GM10248 (cell line): ENCODE measurements around the gene TRAPPC12.

Experiments used
- CTCF ChIA-PET: fragments of 300-600 bp; sonication (Branson Sonifier 250); formaldehyde crosslinking; extraction: SDS; loops from one replicate; lab custom pipeline; 2021; ENCODE audit warnings: antibody characterized with exemption; lab: Yijun Ruan, JAX
- POLR2A ChIA-PET: fragments of 350-650 bp; sonication (Branson Sonifier 250); formaldehyde crosslinking; extraction: SDS; loops from one replicate; lab custom pipeline; 2020; ENCODE audit warnings: antibody characterized with exemption; lab: Yijun Ruan, JAX
- DNase-seq: peaks from one replicate; pipeline ENCODE4 v3.0.0; 2012; ENCODE audit errors: extremely low spot score
- CTCF ChIP-seq: IDR thresholded peaks from 2 replicates; pipeline ENCODE4 v1.5.1; 2012; ENCODE audit warnings: mild to moderate bottlenecking, low read depth; ENCODE audit errors: extremely low read depth, missing control alignments, control extremely low read depth

Gene TRAPPC12

GRCh38 chr2:3408781-3409180 lies 29.3 kb downstream of the TRAPPC12 start:
- POLR2A ChIA-PET: no interaction called here
- DNase-seq: no peak
- CTCF ChIA-PET: interaction anchor here (0.8 to 2.7 kb wide), 2 partner anchors 11 to 14 kb away, joined by 3 to 7 read pairs; no protein-coding TSS in a partner anchor
- TF ChIP-seq CTCF: no peak

GRCh38 chr2:3409627-3410170 lies 30.2 kb downstream of the TRAPPC12 start:
- DNase-seq: no peak
- ChIA-PET POLR2A (no interaction called here), CTCF (interaction anchor here (2.7 kb wide), 1 partner anchor 13 kb away, joined by 7 read pairs; no protein-coding TSS in a partner anchor)
- TF ChIP-seq CTCF: no peak

- no peak for TF ChIP-seq CTCF
- ChIA-PET CTCF (no interaction called here), POLR2A (no interaction called here)
- no peak for DNase-seq
Measured at GRCh38 chr2:3411103-3411502, 31.6 kb downstream of the TRAPPC12 start.

GRCh38 chr2:3413697-3414096 lies 34.2 kb downstream of the TRAPPC12 start:
- no peak for TF ChIP-seq CTCF
- POLR2A ChIA-PET: no interaction called here
- CTCF ChIA-PET: interaction anchor here (1.0 to 2.9 kb wide), 4 partner anchors 10 to 35 kb away, joined by 3 to 40 read pairs (median 4); partner anchors contain the start of gene TRAPPC12
- no peak for DNase-seq

- no peak for DNase-seq
- TF ChIP-seq CTCF: no peak
- POLR2A ChIA-PET: no interaction called here
- CTCF ChIA-PET: interaction anchor here (1.0 to 2.9 kb wide), 4 partner anchors 9 to 35 kb away, joined by 3 to 40 read pairs (median 4); partner anchors contain the start of gene TRAPPC12
Measured at GRCh38 chr2:3414133-3414860, 34.8 kb downstream of the TRAPPC12 start.

- no peak for TF ChIP-seq CTCF
- DNase-seq: no peak
- CTCF ChIA-PET: interaction anchor here (0.8 to 0.9 kb wide), 2 partner anchors 12 to 43 kb away, joined by 3 to 4 read pairs; no protein-coding TSS in a partner anchor
- POLR2A ChIA-PET: no interaction called here
Measured at GRCh38 chr2:3418766-3419404, 39.4 kb downstream of the TRAPPC12 start.
